Stimulated activated CD4-positive, alpha-beta T cell treated with anti-CD3 and anti-CD28 coated beads, TNF-alpha, amount 100 ng/mL, for 4 hours (primary cell): ENCODE results near the gene RBM44.
"Not testable (repeated sequence)": the region's sequence is repeated elsewhere in the genome, so short reads cannot be mapped to it uniquely, and the experiment has no call there.

ENCODE experiments used
- DNase-seq, 3 experiments: peaks; one replicate each; pipeline ENCODE4 v3.0.0-alpha.2; 2020; ENCODE audit warnings: low read depth in 3 of 3

The RBM44 gene

DNA sequence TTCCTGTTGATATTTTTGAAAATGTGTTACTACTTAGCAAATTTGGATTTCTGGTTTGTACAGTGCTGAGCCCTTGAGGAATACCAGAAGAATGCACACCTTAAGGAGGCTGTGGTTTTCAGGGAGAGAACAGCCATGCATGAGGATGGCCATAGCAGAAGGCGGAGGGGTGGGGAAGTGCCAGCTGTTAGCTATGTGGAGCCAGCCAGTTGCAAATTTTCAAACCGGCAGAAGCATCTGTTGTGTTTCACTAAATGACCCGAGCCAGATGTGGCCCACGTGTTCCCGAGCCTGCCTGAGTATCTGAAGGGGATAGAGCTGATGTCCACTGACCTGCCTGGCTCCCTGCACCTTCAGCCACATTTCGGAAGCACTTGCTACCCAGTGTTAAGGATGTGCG, 16.4 kb upstream of the RBM44 start:
- DNase-seq = no peak

DNA sequence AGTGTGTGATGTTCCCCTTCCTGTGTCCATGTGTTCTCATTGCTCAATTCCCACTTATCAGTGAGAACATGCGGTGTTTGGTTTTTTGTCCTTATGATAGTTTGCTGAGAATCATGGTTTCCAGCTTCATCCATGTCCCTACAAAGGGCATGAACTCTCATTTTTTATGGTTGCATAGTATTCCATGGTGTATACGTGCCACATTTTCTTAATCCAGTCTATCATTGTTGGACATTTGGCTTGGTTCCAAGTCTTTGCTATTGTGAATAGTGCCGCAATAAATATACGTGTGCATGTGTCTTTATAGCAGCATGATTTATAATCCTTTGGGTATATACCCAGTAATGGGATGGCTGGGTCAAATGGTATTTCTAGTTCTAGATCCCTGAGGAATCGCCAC, 14.9 kb upstream of the RBM44 start:
- DNase-seq = not testable (repeated sequence)

DNA sequence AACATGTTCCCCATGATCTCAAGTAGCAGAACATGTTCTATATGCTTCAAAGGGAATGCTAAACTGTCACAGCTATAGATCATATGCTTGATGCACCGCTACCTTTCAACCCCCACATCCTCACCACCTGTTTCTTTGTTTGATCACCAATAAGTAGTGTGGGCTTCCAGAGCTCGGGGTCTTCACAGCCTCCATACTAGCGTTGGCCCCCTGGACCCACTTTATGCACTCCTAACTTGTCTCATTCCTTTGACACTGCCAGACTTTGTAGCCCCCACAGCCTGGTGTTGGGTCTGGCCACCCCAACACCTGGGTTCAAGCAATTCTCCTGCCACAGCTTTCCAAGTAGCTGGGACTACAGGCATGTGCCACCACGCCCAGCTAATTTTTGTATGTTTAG, 11.6 kb upstream of the RBM44 start:
- no peak for DNase-seq

DNA sequence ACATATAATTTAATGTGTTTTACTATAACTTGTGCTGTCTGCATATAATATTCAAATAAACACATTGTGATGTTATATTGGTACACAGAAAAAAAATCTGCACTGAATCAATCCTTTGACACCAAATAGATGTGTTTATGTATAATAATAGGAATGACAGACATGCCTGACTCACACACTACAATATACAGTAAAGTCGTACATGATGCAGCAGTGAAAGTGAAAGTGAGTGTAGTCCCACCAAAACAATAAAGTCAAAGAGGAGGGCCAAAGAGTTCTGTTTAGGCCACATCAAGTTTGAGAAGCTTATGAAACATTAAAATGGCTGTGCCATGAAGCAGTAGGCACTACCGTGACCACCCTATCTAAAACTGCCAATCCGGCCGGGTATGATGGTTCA, 8.2 kb upstream of the RBM44 start:
- DNase-seq = no peak

DNA sequence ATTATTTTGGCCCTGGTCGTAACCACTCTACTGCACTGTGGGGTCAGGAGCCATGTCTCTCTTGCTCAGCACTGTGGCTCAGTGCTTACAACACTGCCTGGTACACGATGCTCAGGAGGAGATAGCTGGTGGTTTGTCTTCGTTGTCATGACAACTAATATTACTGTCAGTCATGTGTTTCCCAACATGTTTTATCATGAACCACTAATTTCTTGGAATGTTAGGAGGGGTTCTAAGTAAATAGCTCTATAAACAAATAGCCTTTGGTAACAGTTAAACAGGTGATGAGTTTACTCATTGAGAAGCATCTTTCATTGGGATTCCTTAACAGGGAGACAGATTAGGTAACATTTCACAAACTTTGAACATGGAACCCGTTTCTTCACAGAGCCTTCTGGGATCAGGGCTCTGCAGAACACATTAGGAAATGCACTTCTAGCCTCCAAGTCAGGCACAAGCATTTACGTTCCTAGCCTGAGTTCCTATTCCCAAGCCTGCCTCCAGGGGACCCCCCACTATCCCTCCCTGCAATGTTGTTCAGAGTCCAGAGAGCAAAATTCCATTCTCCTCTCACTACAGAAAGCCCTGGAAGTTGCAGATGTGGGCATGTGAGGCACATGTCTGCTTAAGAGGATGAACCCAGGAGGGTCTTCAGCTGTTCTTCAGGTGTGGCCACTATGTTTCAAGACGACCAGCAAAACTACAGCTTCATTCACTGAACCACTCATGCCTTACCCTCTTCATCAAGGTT, 6.4 kb upstream of the RBM44 start:
- no peak for DNase-seq

DNA sequence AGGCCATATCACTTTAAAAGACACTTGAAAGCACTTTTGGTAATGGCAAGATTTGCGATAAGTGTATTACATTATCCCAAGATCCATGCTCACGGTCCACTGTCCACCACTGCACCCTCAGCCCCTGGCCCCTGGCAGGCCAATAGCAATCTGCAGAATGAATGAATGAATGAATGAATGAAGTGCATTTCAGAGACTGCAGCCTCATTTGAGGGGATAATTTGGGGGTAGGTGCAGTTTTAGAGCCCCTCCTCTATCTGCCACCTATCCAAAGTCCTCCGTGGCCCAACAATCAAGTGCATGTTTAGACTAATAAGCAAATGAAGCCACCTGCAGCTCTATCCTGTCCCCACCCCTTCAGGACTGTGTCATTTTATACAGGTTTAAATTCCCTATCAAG, 1.3 kb upstream of the RBM44 start:
- DNase-seq = no peak

DNA sequence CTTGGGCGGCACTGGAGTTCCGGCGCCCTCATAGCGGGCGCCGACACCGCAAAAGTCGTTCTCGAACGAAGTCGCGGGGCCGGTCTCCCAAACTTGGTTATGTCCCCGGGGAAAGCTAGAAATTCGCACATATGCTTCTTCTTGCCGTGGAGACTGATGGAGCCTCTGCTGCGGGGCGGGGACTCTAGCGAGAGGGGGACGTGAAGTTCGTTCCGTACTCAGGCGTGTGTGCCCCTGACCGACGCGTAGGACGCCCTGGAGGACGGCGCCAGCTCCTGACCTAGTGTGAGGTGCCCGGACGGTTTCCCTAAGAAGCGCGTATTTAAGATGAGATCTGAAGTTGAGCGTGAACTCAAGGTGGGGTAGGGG, 465 bp downstream of the RBM44 start:
- DNase-seq = no peak

DNA sequence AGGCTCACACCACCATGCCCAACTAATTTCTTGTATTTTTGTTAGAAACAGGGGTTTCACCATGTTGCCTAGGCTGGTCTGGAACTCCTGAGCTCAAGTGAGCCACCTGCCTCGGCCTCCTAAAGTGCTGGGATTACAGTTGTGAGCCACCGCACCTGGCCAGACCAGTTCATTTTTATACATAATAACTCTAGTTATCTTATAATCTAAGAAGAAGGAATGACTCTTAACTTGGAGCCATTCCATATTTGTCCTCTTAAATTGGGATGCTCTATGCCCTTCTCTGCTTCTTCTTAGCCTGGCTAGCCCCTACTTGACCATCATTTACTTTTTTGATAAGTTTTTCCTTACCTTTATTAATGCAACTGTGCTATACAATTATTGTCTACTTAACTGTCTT, 2.9 kb downstream of the RBM44 start:
- no peak for DNase-seq

DNA sequence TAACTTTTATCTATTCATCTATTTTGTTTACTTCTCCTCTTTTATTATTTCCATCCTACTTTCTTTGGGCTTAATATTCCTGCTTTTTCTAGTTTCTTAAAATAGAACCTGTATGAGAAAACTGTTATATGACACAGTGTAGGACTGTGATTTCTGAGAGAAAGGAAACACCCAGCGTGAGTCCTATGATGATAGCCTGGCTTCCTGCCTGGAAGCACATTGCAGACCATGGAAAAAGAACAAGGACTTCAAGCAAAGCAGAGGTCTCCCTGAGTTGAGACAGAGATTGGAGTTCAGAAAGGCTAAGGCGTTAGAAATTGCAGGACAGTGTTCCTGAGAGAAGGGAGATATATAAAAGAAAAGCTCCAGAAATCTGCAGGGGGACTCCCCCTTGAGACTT, 7.8 kb downstream of the RBM44 start:
- DNase-seq = no peak

DNA sequence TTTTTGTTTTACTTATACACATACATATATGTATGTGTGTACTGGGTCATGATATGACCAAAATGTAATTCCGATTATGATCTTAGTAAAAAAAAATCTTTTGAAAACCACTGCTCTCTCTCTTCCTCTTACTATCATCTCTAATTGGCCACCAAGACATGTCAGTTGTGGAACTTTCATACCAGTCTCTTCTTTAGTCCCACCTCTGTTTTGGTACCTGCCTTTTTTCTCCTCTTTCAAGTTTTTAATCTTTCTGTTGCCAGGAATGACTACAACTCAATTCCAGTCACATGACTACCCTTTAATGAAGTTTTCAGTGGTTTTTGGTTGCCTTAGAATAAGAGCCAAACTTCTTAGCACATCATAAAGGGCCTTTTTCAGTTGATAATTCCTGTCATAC, 17.1 kb downstream of the RBM44 start:
- no peak for DNase-seq

DNA sequence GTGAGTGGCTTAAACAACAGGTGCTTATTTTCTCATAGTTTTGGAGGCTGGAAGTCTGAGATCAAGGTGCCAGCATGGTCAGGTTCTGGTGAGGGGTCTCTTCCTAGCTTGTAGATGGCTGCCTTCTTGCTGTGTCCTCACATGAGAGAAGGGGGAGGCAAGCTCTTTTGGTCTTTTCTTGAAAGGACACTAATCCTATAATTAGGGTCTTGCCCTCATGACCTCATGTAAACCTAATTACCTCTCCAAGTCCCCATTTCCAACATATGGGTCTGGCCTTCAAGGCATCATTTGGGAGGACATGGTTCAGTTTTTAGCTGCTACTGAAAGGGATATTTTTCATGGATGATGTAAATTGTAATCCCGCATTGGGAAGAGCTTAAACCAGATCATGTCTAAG, 18.0 kb downstream of the RBM44 start:
- no peak for DNase-seq

DNA sequence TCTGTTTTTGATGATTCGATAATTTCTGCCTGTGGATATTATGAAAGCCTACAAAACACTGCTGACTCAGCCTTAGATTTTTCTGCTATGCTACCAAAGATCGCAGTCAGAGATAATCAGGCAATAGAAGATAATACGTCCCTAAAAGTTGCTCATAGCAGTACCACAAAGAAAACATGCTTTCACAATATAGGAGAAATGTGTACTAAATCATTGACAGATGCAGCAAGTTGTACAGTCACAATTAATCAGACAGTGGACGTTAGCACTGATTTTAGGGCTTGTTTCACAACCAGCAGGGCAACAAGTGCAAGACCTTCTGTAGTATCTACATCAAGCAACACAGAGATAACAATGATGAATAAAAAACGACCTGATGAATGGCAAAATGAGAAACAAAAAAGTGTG, 19.5 kb downstream of the RBM44 start:
- DNase-seq = no peak

DNA sequence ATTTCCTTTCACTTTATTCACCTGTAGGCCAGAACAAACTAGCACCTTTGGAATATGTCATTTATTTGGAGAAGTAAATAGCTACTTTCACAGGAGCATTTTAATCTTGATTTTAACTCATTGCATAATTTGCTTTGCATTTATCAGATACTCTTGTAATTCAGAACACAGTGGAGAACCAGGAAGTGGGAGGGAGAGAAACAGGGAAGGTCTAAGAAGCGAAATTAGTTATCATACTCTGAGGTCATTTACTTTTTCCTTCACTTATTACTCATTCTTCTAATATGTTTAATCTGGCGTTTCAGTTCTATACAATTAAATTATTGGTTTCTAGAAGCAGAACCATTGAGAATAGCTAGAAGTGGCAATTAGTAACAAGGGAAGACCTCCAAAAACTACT, 20.7 kb downstream of the RBM44 start:
- DNase-seq = no peak

DNA sequence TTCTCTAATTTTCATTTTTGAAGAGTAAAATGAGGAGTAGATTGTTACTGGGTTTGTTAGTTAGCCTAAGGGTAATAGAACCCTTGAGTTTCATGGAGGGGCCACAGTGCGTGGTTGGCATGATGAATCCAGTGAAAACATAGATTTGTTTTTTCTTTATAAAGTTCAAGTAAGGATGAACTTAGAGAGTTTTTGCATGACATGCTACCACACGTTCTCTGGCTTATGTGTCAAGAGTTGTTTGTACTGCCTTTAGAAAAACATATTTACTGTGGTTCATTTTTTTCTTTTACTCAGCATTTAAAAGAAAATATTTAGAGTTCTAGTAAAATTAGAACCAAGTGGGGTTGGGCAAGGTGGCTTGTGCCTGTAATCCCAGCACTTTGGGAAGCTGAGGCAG, 21.8 kb downstream of the RBM44 start:
- no peak for DNase-seq

DNA sequence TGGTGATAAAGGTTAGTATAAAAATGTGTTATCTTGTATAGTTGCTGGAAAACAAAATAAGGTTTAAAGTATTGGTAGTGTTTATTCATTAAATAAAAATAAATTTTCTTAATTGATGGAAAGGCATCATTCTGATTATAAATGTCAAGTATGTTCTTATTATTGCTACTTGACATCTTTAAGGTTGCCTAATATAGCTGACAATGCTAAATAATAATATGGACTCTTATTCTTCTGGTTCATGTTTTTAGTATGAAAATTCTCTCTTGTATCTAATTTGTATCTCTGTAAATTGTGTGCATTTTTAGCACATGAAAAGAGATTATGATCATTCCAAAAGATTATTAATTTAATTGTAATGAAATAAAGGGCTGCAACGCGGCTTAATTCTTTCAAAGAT, 25.0 kb downstream of the RBM44 start:
- DNase-seq = no peak

DNA sequence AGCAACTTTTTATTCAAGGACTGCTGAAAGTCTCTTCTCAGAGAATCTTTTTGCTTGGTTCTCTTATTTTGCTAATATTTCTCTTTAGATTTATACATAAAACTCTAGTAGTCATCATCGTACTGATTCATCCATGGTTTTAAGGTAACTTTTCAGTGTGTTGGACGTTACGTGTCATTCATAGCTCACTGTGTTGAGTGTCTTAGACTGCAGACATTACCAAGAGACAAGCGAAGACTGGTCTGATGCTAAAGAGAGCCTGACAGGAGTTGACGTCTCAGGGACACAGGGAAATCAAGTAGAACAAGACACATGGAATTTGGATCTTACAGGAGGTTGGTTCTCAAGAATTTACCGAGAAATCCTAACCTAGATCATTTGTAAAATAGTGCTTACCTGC, 25.5 kb downstream of the RBM44 start:
- no peak for DNase-seq

DNA sequence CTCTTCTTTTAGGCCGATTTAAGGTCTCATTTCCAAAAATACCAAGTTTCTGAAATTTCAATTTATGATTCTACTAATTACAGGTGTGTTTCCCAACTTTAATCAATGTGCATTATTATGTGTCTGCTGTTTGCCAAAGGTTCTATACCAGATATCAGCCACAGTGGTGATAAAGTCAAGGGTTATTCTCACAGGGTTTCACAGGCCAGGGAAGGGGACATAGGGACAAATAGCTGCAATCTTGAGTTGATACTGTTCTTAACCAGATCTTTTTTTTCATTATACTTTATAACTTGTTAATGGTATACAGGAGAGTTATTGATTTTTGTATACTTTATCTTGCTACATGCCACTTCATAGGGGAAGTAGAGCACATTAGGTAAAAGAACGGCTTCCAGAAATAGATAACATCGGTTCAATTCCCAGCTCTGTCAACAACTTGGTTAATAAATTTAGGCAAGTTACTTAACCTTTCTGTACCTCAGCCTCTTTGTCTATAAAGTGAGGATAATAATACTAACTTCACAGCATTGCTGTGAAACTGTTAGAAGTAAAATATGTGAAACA, 28.9 kb downstream of the RBM44 start:
- no peak for DNase-seq

DNA sequence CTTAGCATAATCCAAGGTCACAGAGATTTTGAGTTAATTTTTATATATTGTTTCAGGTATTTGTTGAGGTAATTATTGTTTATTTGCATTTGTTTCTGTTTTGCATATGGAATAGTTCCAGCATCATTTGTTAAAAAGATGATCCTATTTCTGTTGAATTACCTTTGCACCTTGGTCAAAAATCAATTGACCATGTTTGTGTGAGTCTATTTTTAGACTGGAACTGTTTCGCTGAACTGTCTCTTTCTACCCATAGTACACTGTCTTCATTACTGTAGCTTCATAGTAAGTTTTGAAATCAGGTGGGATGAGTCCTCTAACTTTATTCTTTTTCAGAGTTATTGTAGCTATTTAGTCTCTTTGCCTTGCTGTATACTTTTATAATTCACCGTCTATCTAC, 31.9 kb downstream of the RBM44 start:
- DNase-seq = no peak

DNA sequence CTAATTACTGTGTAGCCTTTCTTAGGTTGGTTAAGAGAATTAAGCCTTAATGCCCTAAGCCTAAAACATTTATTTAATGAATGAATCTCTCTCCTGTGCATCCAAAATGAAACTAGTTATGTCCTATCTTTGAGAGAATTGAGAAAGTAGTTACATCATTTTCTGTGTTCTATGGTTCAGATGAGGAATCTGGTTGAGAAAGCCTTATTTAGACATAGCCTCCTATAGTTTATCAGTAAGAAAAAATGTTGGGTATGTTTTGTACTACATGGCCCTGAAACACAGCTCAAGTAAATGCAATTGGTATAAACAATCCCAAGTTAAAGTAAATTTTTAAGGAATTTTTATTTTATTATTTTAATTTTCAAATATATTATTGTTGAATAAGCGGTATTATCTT, 35.0 kb downstream of the RBM44 start:
- no peak for DNase-seq

DNA sequence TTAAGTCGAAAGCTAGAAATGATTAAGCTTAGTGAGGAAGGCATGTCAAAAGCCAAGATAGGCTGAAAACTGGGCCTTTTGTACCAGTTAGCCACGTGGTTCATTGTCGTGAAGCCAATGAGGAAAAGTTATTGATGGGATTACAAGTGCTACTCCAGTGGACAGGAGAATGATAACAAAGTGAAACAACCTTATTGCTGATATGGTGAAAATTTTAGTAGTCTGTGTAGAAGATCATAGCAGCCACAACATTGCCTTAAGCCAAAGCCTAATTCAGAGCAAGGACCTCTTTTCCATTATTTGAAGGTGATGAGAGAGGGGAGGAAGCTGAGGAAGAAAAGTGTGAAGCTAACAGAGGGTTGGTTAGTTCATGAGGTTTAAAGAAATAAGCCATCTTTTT, 36.8 kb downstream of the RBM44 start:
- no peak for DNase-seq

DNA sequence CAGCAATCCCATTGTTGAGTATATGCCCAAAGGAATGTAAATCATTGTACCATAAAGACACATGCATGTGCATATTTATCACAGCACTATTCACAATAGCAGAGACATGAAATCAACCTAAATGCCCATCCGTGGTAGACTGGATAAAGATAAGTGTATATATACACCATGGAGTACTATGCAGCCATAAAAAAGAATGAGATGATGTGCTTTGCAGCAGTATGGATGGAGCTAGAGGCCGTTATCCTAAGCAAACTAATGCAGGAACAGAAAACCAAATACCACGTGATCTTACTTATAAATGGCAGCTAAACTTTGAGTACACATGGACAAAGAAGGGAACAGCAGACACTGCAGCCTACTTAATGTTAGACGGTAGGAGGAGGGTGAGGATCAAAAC, 42.5 kb downstream of the RBM44 start:
- DNase-seq = no peak

DNA sequence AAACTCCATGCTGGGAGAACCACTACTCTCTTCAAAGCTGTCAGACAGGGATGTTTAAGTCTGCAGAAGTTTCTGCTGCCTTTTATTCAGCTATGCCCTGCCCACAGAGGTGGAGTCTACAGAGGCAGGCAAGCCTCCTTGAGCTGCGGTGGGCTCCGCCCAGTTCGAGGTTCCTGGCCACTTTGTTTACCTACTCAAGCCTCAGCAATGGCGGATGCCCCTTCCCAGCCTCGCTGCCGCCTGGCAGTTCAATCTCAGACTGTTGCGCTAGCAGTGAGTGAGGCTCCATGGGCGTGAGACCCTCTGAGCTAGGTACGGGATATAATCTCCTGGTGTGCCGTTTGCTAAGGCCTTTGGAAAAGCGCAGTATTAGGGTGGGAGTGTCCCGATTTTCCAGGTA, 50.4 kb downstream of the RBM44 start:
- DNase-seq = not testable (repeated sequence)

DNA sequence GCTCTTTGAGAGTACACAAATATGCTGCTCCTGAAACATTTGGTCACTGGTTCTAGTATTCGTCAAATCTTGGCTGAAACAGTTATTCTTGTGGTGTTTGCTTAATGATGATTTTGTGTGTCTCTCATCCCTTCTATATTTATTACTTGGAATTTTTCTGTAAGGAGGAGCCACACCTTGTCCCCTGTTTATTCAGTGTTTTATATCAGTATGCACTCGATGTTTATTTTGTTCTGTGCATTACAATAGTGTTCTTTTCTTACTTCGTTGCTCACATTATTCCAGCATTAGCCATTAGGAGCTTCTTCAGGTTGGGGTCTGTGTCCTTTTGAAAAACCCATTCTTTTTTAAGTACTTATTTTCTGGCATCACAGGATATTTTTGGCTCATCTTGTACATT, 55.7 kb downstream of the RBM44 start:
- DNase-seq = no peak

DNA sequence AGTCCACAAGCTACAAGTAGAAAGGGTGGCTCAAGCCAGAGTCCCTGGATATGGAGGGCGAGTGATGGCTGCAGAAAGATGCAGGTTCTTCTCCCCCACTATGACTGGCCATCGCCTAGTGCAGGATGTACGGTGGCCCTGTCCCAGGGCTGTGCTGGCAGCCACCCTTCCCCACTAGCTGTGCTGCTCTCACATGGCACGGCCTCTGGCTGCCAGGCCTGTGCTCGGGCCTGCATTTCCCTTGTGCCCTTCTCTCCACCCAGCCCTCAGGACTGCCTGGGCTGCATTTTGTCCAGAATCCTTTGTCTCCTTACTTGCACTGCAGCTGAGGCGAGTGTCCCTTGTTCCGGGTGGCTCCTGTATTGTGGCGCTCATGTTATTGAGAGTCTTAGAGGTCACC, 59.2 kb downstream of the RBM44 start:
- DNase-seq = no peak
